B cell (primary cell): ENCODE measurements around the gene KPNA6. TPM values are rescaled to one million over a fixed set of nuclear protein-coding genes. Genes with fewer than 3 reads are reported as not detected.

Experiments used
- ATAC-seq: fragments of 200-7000 bp; cut with Tn5 transposase; one replicate; pipeline ENCODE4 v1.10.0; 2021; ENCODE audit warnings: low read depth, mild to moderate bottlenecking, moderate number of reproducible peaks, moderate library complexity
- CTCF ChIA-PET: fragments of 350-600 bp; sonication (Branson Sonifier 250); formaldehyde crosslinking; loops from one replicate; lab custom pipeline; 2021; ENCODE audit warnings: antibody characterized with exemption, inconsistent platforms; lab: Charles Lee
- POLR2A ChIA-PET: fragments of 350-600 bp; sonication (Branson Sonifier 250); formaldehyde crosslinking; loops from one replicate; lab custom pipeline; 2021; ENCODE audit warnings: antibody characterized with exemption; lab: Charles Lee
- DNase-seq: peaks from one replicate; pipeline ENCODE4 v3.0.0; 2013
- H2AFZ ChIP-seq: 2 replicates; pipeline ENCODE4 v1.6.1; 2012; ENCODE audit warnings: mild to moderate bottlenecking, low read depth, low read length; ENCODE audit not compliant: insufficient read depth, poor library complexity, severe bottlenecking
- H3K27ac ChIP-seq, 2 donors: 1 replicate in 1 of 2; 2 replicates in 1 of 2; pipeline ENCODE4 v1.5.1; 2012 to 2013; ENCODE audit warnings: low read length in 2 of 2, mild to moderate bottlenecking in 2 of 2, moderate library complexity in 1 of 2
- H3K27me3 ChIP-seq, 4 experiments: fragments of 200-600 bp in 1 of 4; sonication (generic) in 1 of 4; replicated peaks in 1 of 4; 1 replicate in 2 of 4; 2 replicates in 2 of 4; pipeline versions ENCODE4 v1.6.1 to v1.7.0; 2013 to 2016; ENCODE audit warnings: low read length in 3 of 4, mild to moderate bottlenecking in 2 of 4, mixed read lengths in 1 of 4, moderate library complexity in 1 of 4; ENCODE audit not compliant: insufficient read depth in 4 of 4, control insufficient read depth in 3 of 4; ENCODE audit errors: control extremely low read depth in 1 of 4
- H3K36me3 ChIP-seq, 2 experiments: replicated peaks in 1 of 2; 1 replicate in 1 of 2; 2 replicates in 1 of 2; pipeline versions ENCODE4 v1.6.1 to v1.7.1; 2013; ENCODE audit warnings: low read length in 1 of 2; ENCODE audit not compliant: insufficient read depth in 2 of 2, control insufficient read depth in 1 of 2; ENCODE audit errors: control extremely low read depth in 1 of 2, extremely low read depth in 1 of 2
- H3K4me1 ChIP-seq, 2 donors: fragments of 200-600 bp in 1 of 2; sonication (generic) in 1 of 2; 1 replicate in 1 of 2; 2 replicates in 1 of 2; pipeline versions ENCODE4 v1.5.1 to v1.6.1; 2013 to 2017; ENCODE audit warnings: low read length in 2 of 2; ENCODE audit not compliant: control insufficient read depth in 2 of 2, insufficient read depth in 2 of 2
- H3K4me2 ChIP-seq: replicated peaks from 2 replicates; pipeline ENCODE3; 2012; ENCODE audit warnings: mild to moderate bottlenecking, low read depth, low read length; ENCODE audit not compliant: poor library complexity, severe bottlenecking
- H3K4me3 ChIP-seq, 5 experiments: fragments of 200-600 bp in 1 of 5; sonication (generic) in 1 of 5; 1 replicate in 3 of 5; 2 replicates in 2 of 5; pipeline versions ENCODE4 v1.5.1 to v1.7.0; 2011 to 2016; ENCODE audit warnings: low read length in 4 of 5, mild to moderate bottlenecking in 4 of 5, low read depth in 2 of 5, control low read depth in 1 of 5, moderate library complexity in 1 of 5; ENCODE audit not compliant: insufficient read depth in 1 of 5; ENCODE audit errors: control extremely low read depth in 1 of 5, extremely low read depth in 1 of 5
- H3K79me2 ChIP-seq: fragments of 200-600 bp; sonication (generic); one replicate; pipeline ENCODE4 v1.6.0; 2016; ENCODE audit warnings: low read length; ENCODE audit not compliant: control insufficient read depth, insufficient read depth
- H3K9ac ChIP-seq: fragments of 200-600 bp; sonication (generic); 2 replicates; pipeline ENCODE4 v1.6.1; 2017; ENCODE audit warnings: mild to moderate bottlenecking, low read length, moderate library complexity
- H3K9me3 ChIP-seq, 3 donors: one replicate each; pipeline versions ENCODE4 v1.6.1 to v1.7.1; 2013; ENCODE audit warnings: low read length in 2 of 3; ENCODE audit not compliant: control insufficient read depth in 2 of 3, insufficient read depth in 1 of 3; ENCODE audit errors: control extremely low read depth in 1 of 3
- H4K20me1 ChIP-seq: 2 replicates; pipeline ENCODE4 v1.6.0; 2012; ENCODE audit warnings: mild to moderate bottlenecking, low read length; ENCODE audit not compliant: insufficient read depth, control insufficient read depth, poor library complexity, severe bottlenecking
- H3K27ac Mint-ChIP-seq: one replicate; pipeline ENCODE4 v1.8.0; 2021; ENCODE audit warnings: mixed read lengths
- H3K27me3 Mint-ChIP-seq: one replicate; pipeline ENCODE4 v1.8.0; 2021; ENCODE audit warnings: mixed read lengths
- H3K4me1 Mint-ChIP-seq: one replicate; pipeline ENCODE4 v1.8.0; 2021; ENCODE audit warnings: mixed read lengths
- H3K4me3 Mint-ChIP-seq: one replicate; pipeline ENCODE4 v1.8.0; 2021; ENCODE audit warnings: mixed read lengths
- H3K9me3 Mint-ChIP-seq: one replicate; pipeline ENCODE4 v1.8.0; 2022; ENCODE audit warnings: mixed read lengths; ENCODE audit not compliant: insufficient read depth
- EZH2 ChIP-seq: IDR thresholded peaks from 2 replicates; pipeline ENCODE4 v1.6.1; 2012; ENCODE audit warnings: borderline replicate concordance, low read depth, mild to moderate bottlenecking, moderate library complexity, low read length; ENCODE audit not compliant: insufficient read depth, poor library complexity, severe bottlenecking
- whole genome bisulfite sequencing: methylation state at CpG from one replicate; pipeline ENCODE4 v1.1.5; 2013; ENCODE audit warnings: missing lambda C conversion rate; ENCODE audit not compliant: insufficient coverage; 5-methylcytosine and 5-hydroxymethylcytosine counted together
- intact Hi-C: fragments of 100-400 bp; cut with micrococcal nuclease; formaldehyde crosslinking; loops from one replicate; pipeline ENCODE4 v1.10.0; 2022
- polyA plus RNA-seq: library from polyadenylated mRNA; depleted of rRNA; stranded (reverse); fragments of >200 nt; gene quantifications from 2 replicates; pipeline ENCODE4 v1.2.3, GENCODE V29; 2012
- total RNA-seq, 2 donors: library from RNA; stranded (reverse); fragments of 120-200 nt in 1 of 2; gene quantifications; 1 replicate in 1 of 2; 2 replicates in 1 of 2; pipeline versions ENCODE4 v1.2.3 to v1.2.4, GENCODE V29; 2013 to 2022
- TF ChIP-seq, protein P1 (sequence below): fragments of 200-600 bp; IDR thresholded peaks from one replicate; pipeline ENCODE4 v1.8.0; 2022; ENCODE audit warnings: antibody characterized with exemption, mild to moderate bottlenecking

Gene KPNA6
- total and polyA plus RNA-seq, 2 donors (not counting 1 experiment from before 2014, with no cell fraction given) = 14.0 to 49.9 TPM

DNA sequence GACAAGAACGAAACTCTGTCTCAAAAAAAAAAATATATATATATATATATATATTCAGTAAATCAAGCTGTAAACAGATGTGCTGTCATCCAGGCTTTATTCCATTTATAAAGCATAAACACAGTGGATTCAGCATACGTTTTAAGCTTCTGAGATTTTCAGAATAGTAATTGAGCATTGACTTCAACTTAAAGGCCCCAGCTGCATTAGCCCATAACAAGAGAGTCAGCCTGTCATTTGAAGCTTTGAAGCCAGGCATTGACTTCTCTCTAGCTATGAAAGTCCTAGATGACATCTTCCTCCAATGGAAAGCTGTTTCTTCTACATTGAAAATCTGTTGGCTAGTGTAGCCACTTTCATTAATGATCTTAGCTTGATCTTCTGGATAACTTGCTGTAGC, 6.6 kb downstream of the KPNA6 start:
- CTCF ChIA-PET = interaction anchor here (0.7 kb wide), 1 partner anchor 10 kb away, joined by 4 read pairs; no protein-coding TSS in a partner anchor
- TF ChIP-seq, protein P1, sequence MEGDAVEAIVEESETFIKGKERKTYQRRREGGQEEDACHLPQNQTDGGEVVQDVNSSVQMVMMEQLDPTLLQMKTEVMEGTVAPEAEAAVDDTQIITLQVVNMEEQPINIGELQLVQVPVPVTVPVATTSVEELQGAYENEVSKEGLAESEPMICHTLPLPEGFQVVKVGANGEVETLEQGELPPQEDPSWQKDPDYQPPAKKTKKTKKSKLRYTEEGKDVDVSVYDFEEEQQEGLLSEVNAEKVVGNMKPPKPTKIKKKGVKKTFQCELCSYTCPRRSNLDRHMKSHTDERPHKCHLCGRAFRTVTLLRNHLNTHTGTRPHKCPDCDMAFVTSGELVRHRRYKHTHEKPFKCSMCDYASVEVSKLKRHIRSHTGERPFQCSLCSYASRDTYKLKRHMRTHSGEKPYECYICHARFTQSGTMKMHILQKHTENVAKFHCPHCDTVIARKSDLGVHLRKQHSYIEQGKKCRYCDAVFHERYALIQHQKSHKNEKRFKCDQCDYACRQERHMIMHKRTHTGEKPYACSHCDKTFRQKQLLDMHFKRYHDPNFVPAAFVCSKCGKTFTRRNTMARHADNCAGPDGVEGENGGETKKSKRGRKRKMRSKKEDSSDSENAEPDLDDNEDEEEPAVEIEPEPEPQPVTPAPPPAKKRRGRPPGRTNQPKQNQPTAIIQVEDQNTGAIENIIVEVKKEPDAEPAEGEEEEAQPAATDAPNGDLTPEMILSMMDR = no peak
- no peak for TF ChIP-seq EZH2
- Histone ChIP-seq H3K36me3 (peaks cover 0 to 7% of the 10 kb centered on the region in 2 experiments), H3K4me2 (no peak overlapping the region), H3K27me3 (no peaks in the 10 kb centered on the region), H3K4me1 (peaks cover 27 to 44% of the 10 kb centered on the region in 2 donors), H3K27ac (no peak overlapping the region), H3K9me3 (no peaks in the 10 kb centered on the region), H3K4me3 (no peak overlapping the region), H4K20me1 (peaks cover 17% of the 10 kb centered on the region), H2AFZ (no peak overlapping the region), H3K9ac (no peak overlapping the region), H3K79me2 (peaks cover 96% of the 10 kb centered on the region)
- DNase-seq (no peak), ATAC-seq (no peak)
- Mint-ChIP-seq H3K4me1 (peaks cover 58% of the 10 kb centered on the region), H3K27me3 (no peaks in the 10 kb centered on the region), H3K27ac (no peak overlapping the region), H3K9me3 (no peaks in the 10 kb centered on the region), H3K4me3 (no peak overlapping the region)
- 100% methylated on average over 1 of the region's 2 CpGs for WGBS
- POLR2A ChIA-PET = no interaction called here
- intact Hi-C loops = no loop called here

DNA sequence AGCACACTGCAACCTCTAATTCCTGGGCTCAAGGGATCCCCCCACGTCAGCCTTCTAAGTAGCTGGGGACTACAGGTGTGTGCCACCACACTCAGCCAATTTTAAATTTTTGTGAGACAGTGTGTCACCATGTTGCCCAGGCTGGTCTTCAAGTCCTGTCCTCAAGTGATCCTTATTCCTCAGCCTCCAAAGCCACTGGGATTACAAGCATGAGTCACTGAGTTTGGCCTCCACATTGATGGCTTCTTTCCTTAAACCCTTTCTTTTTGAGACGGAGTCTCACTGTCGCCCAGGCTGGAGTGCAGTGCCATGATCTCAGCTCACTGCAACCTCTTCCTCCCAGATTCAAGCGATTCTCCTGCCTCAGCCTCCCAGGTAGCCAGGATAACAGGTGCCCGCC, 7.6 kb downstream of the KPNA6 start:
- CTCF ChIA-PET = interaction anchor here (0.7 kb wide), 1 partner anchor 403 kb away, joined by 3 read pairs; no protein-coding TSS in a partner anchor
- Mint-ChIP-seq H3K27me3 (no peaks in the 10 kb centered on the region), H3K4me3 (no peak overlapping the region), H3K27ac (no peak overlapping the region), H3K4me1 (peaks cover 52% of the 10 kb centered on the region), H3K9me3 (no peaks in the 10 kb centered on the region)
- H3K4me1 ChIP-seq = peaks cover 17 to 33% of the 10 kb centered on the region in 2 donors
- ATAC-seq = no peak
- H3K4me2 ChIP-seq = no peak overlapping the region
- intact Hi-C loops = no loop called here
- H3K27me3 ChIP-seq = no peaks in the 10 kb centered on the region
- DNase-seq = no peak
- no peak overlapping the region for H3K27ac ChIP-seq
- H4K20me1 ChIP-seq = peaks cover 23% of the 10 kb centered on the region
- peaks cover 0 to 7% of the 10 kb centered on the region in 2 experiments for H3K36me3 ChIP-seq
- TF ChIP-seq, protein P1 = no peak
- TF ChIP-seq EZH2 = no peak
- POLR2A ChIA-PET = interaction anchor here (0.6 kb wide), 1 partner anchor 208 kb away, joined by 3 read pairs; no protein-coding TSS in a partner anchor
- H3K4me3 ChIP-seq = no peak overlapping the region
- H3K9me3 ChIP-seq = no peaks in the 10 kb centered on the region
- 100% methylated on average over 4 of the region's 5 CpGs for WGBS
- peaks cover 96% of the 10 kb centered on the region for H3K79me2 ChIP-seq
- H3K9ac ChIP-seq = no peak overlapping the region
- no peak overlapping the region for H2AFZ ChIP-seq
